Central memory CD4-positive, alpha-beta T cell (primary cell): ENCODE data around the gene BRCA1.
"Not testable (repeated sequence)": the region's sequence is repeated elsewhere in the genome, so short reads cannot be mapped to it uniquely, and the experiment has no call there.

Experiments
- DNase-seq: peaks from one replicate; pipeline ENCODE4 v3.0.0; 2022

BRCA1 gene

DNA sequence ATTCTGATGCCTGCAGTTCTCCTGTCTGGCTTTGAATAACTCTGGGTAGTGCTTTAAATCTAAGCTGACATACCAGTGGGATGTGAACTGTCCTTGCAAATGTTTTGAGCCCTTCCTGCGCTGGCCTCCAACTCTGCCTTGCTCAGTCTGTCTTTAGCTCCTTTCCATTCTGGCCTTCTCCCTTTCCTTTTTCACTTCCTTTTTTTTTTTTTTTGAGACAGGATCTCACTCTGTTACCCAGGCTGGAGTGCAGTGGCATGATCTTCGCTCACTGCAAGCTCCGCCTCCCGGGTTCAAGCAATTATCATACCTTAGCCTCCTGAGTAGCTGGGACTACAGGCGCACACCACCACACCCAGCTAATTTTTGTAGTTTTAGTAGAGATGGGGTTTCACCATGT lies 8.3 kb upstream of the BRCA1 start:
- DNase-seq, result not testable (repeated sequence)

DNA sequence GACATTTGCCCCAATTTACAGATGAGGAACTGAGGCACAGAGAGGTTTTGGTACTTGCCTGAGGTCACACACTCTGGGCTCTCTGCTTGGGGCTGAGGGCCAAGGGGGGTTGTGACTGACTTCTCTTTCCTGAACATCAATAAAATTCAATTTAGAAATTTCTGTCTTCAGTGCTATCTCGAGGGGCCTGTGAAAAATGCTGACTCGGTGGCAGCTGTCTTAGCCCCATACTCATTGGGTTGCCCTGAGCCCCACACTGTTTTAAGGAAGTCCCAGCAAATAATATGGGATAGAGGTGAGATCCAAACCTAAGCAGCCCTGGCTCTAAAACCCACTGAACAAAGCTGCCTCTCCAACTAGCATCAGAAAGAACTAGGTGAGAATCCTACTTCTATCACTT lies 7.0 kb upstream of the BRCA1 start:
- DNase-seq, result no peak

DNA sequence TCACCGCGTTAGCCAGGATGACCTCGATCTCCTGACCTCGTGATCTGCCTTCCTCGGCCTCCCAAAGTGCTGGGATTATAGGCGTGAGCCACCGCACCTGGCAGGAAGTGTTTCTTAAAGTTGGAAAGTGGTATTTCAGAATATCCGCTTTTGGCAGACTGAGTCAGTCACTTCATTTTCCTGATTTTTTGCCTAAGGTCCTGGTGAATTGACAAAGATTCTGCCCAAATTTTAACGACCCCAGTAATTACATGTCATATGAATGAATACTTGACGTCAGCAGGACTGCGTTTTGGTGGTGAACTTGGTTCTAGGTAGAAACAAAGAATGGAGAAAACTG lies 4.5 kb upstream of the BRCA1 start:
- DNase-seq, result no peak

DNA sequence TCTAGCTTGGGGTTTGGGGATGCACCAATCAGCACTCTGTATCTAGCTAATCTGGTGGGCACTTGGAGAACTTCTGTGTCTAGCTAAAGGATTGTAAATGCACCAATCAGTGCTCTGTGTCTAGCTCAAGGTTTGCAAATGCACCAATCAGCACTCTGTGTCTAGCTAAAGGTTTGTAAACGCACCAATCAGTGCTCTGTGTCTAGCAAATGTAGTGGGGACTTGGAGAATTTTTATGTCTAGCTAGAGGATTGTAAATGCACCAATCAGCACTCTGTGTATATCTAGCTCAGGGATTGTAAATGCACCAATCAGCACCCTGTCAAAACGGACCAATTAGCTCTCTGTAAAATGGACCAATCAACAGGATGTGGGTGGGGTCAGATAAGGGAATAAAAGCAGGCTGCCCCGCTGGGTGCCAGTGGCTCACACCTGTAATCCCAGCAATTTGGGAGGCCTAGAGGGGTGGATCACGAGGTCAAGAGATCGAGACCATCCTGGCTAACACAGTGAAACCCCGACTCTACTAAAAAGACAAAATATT lies 2.2 kb upstream of the BRCA1 start:
- not testable (repeated sequence) for DNase-seq

DNA sequence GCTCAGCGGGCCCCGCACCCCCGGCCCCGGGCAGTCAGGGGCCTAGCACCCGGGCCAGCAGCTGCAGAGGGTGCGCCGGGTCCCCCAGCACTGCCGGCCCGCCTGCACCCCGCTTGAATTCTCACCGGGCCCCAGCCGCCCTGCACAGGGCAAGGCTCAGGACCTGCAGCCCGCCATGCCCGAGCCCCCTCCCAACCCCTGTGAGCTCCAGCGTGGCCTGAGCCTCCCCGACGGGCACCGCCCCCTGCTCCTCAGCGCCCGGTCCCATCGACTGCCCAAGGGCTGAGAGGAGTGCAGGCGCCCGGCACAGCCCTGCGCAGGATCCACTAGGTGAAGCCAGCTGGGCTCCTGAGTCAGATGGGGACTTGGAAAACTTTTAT lies 1.7 kb upstream of the BRCA1 start:
- no peak for DNase-seq

DNA sequence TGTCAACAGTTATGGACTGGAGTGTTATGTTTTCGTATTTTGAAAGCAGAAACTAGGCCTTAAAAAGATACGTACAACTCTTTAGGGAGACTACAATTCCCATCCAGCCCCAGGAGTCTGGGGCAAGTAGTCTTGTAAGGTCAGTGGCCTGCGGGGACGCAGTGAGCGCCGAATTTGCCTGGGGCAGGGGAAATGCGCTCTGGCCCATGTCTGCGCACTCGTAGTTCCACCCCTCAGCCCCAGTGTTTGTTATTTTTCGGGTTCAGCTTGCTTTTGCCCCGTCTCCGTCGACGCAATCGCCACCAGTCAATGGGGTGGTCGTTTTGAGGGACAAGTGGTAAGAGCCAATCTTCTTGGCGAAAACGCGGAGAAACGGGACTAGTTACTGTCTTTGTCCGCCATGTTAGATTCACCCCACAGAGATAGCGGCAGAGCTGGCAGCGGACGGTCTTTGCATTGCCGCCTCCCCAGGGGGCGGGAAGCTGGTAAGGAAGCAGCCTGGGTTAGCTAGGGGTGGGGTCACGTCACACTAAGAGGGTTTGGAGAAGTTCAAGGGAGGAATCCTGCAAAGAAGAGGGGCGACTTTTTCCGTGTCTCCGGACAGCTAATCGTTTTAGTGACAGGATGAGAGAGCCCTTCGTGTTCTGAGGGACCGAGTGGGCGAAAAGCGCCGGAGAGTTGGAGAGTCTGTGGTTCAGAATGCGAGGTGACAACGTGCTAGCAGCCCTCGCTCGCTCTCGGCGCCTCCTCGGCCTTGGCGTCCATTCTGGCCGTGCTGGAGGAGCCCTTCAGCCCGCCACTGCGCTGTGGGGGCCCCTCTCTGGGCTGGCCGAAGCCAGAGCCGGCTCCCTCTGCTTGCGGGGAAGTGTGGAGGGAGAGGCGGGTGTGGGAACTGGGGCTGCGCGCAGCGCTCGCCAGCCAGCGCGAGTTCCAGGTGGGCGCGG lies 1.1 kb upstream of the BRCA1 start:
- DNase-seq, result no peak

DNA sequence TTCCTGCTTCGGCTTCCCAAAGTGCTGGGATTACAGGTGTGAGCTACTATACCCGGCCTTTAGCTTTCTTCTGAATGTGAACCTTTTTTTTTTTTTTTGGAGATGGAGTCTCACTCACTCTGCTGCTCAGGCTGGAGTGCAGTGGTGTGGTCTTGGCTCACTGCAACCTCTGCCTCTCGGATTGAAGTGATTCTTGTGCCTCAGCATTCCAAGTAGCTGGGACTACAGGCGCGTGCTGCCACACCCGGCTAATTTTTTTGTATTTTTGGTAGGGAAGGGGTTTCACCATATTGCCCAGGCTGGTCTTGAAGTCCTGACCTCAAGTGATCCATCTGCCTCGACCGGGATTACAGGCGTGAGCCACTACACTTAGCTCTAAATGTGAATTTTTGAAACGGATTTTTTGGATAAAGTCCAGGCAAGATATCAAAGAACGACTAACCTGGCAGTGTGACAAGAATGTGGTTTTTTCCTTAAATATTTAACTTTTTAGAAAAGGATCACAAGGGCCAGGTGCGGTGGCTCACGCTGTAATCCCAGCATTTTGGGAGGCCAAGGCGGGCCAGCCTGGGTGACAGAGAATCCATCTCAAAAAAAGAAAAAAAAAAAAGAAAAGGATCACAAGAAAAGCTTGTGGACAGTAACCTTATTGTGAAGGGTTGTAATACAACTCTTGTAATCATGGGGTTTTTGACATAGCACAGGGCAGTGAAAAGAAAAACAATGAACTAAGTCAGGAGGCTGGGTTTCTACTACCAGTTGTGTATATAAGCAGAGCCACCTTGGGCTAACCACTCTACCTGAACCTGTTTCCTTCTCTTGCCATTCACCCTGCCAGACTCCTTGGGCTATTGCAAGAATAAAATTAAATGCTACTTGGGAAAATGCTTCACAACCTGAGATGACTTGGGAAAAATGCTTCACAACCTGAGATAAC lies 6.2 kb downstream of the BRCA1 start:
- DNase-seq, result no peak

DNA sequence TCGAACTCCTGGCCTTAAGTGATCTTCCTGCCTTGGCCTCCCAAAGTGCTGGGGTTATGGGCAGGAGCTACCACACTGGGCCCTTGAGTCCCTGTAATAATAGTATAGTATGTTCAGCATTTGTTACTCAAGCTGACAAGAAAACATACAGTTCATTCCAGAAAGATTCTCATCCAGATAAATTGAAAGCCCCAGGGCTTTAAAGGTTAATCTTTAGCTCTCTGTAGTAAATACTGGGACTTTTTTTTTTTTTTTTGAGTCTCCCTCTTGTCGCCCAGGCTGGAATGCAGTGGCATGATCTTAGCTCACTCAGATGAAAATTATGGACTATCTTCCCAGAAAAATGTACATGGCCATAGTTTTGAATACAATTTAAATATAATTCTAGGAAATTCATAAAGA lies 11.0 kb downstream of the BRCA1 start:
- DNase-seq, result no peak

DNA sequence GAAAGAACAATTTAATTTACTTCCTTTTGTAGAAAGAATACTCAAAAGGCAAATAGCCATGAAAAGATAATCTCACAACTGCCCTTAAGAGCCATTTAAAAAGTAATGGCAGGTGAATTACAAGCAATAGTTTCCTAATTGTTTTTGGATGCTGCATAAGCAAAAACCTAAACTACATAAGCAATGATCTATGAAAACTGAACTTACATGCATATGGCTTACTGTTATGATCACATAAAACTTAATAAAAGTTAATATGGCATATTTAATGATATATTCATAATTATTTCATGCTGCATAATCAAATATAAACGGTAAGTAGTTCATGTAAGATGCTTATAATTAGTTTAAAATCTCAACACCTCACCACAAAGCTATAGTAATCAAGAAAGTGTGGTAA lies 18.6 kb downstream of the BRCA1 start:
- DNase-seq, result no peak

DNA sequence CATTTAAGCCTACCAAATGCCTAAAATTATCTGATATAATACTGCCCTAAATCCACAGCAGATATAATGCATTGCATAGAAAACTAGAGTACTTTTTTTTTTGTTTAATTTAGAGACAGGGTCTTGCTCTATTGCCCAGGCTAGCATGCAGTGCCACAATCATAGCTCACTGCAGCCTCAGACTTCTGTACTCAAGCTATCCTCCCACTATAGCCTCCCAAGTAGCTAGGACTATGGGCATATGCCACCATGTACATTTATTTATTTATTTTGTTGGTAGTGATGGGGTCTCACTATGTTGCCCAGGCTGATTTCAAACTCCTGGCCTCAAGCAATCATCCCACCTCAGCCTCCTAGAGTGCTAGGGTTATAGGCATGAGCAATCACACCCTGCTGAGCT lies 20.0 kb downstream of the BRCA1 start:
- no peak for DNase-seq

DNA sequence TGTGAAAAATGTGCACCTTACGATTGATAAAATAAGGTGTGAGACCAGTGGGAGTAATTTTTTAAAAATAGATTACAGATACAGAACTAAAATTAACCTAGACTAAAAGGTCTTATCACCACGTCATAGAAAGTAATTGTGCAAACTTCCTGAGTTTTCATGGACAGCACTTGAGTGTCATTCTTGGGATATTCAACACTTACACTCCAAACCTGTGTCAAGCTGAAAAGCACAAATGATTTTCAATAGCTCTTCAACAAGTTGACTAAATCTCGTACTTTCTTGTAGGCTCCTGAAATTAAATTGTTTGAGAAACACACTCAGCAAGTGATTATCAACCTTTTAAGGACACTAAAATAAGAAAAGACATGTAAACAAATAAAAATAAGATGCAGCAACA lies 20.5 kb downstream of the BRCA1 start:
- no peak for DNase-seq

DNA sequence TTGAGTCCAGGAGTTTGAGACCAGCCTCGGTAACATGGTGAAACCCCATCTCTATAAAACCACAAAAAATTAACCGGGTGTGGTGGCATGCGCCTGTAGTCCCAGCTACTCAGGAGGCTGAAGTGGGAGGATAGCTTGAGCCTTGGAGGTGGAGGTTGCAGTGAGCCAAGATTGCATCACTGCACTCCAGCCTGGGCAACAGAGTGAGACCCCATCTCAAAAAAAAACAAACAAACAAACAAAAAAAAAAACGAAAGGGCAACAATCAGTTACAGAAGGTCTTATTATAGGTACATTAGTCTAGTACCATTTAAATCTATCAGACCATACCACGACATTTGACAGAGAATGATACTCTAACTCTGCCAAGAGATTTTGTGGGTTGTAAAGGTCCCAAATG lies 29.8 kb downstream of the BRCA1 start:
- not testable (repeated sequence) for DNase-seq

DNA sequence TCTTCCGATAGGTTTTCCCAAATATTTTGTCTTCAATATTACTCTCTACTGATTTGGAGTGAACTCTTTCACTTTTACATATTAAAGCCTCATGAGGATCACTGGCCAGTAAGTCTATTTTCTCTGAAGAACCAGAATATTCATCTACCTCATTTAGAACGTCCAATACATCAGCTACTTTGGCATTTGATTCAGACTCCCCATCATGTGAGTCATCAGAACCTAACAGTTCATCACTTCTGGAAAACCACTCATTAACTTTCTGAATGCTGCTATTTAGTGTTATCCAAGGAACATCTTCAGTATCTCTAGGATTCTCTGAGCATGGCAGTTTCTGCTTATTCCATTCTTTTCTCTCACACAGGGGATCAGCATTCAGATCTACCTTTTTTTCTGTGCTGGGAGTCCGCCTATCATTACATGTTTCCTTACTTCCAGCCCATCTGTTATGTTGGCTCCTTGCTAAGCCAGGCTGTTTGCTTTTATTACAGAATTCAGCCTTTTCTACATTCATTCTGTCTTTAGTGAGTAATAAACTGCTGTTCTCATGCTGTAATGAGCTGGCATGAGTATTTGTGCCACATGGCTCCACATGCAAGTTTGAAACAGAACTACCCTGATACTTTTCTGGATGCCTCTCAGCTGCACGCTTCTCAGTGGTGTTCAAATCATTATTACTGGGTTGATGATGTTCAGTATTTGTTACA lies 30.9 kb downstream of the BRCA1 start:
- DNase-seq, result no peak

DNA sequence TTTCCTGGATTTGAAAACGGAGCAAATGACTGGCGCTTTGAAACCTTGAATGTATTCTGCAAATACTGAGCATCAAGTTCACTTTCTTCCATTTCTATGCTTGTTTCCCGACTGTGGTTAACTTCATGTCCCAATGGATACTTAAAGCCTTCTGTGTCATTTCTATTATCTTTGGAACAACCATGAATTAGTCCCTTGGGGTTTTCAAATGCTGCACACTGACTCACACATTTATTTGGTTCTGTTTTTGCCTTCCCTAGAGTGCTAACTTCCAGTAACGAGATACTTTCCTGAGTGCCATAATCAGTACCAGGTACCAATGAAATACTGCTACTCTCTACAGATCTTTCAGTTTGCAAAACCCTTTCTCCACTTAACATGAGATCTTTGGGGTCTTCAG lies 32.3 kb downstream of the BRCA1 start:
- no peak for DNase-seq

DNA sequence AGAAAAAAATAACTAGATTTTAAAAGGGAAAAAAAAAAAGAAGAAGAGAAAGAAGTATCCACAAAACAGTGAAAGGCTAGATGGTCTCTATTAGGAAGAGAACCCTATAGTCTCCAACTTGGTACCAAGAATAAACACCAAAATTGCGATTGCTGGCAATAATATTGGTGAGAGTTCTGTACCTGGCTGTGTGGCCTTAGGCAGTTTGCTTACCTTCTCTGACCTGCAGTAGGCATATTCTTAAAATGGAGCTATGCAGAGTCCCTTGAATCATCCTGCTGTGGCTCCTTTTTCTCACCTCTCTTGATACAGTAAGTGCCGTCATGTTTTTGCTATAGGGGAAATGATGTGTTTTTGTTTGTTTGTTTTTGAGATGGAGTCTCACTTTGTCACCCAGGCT lies 35.1 kb downstream of the BRCA1 start:
- DNase-seq, result no peak

DNA sequence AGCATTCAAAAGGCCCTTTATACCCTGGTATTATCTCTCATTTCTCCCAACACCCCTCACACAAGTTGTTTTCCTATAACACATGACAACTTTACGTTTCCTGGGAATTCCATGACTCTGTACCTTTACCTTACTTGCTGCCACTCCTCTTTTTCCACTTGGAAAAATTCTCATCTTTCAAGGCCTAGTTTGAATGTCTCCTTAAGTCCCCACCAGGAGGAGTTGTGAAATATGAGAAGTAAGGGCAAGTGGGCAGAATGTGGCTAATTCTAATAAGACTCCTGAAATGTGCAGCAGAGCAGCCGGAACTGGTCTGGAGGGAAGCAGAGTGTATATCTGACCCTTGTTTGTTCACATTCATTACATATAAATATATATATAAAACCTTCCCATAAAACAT lies 39.7 kb downstream of the BRCA1 start:
- DNase-seq, result no peak

DNA sequence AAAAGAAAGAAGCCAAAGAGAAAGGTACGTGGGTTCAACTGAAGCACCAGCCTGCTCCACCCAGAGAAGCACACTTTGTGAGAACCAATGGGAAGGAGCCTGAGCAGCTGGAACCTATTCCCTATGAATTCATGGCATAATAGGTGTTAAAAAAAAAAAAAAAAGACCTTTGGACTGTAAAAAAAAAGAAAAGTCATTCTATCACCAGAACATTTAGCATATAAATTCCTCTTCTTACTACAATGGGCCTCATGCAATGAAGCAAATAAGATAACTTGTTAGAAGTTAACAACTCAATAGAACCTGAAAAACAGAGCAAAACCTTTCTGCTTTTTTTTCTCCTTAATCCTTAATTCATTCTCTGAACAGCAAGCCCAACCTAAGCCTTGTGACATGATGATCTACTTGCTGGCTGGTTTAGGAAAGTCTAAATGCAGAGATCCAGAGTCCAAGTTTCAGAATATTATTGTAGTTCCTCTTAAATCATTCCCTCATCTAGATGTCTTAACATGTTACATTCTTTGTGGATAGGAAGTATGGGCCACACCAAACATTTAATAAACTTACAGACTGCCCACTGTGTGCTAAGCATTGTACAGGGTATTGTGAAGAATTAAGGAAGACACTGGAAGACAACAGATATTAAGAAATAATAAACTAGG lies 45.4 kb downstream of the BRCA1 start:
- no peak for DNase-seq

DNA sequence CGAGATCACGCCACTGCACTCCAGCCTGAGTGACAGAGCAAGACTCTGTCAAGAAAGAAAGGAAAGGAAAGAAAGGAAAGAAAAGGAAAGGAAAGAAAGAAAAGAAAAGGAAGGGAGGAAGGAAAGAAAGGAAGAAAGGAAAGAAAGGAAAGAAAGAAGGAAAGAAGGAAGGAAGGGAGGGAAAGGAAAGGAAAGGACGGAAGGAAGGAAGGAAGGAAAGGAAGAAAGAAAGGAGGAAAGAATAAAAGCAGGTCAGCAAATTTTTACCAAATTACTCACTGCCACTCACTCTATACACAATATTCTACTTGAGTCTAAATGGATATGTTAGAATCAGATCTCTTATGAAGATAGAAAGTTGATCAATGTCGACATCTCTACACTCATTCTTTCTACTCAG lies 50.3 kb downstream of the BRCA1 start:
- no peak for DNase-seq

DNA sequence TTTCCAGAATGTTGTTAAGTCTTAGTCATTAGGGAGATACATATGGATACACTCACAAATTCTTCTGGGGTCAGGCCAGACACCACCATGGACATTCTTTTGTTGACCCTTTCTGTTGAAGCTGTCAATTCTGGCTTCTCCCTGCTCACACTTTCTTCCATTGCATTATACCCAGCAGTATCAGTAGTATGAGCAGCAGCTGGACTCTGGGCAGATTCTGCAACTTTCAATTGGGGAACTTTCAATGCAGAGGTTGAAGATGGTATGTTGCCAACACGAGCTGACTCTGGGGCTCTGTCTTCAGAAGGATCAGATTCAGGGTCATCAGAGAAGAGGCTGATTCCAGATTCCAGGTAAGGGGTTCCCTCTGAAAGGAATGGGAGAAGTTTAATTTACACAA lies 54.3 kb downstream of the BRCA1 start:
- DNase-seq, result no peak

DNA sequence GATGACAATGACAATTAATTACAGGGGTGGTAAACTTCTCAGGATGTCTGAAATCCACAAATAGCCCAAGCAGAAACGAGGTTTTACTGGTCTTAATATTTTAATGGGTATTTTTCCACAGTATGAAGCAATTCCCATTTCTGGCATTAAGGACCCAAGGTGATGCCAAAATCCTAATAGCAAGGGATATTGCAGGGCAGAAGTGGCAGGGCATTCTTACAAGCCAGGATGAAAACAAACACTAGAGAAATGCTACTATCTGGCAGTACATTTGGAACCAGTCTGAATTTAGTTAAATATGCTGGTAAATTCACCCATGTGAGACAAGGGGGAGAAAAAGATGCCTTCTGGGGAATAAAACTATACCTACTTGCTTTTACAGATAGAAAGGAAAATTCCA lies 54.9 kb downstream of the BRCA1 start:
- no peak for DNase-seq

DNA sequence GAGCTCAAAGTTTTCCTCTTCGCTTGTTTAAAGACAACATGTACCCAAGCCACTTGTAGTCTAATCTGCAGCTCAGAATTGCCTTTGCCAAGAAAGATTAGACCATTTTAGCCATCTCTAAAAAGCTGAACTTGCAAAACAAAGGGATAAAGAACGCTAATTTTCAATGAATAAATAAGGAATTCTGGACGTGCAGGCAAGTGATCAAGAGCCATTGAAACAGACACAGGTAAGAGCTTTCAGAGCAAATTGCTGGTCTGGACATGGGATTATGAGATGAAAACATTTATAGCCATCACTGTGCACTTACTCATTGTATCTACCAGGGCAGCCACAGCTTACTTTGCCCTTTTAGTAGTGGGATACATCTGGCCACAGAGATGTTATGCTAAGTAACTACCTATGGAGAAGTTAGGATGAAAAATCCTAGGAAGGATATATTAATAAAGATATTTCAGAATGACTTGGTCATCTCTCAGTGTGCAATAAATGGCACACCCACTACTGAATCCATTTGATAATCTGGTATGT lies 55.7 kb downstream of the BRCA1 start:
- DNase-seq, result no peak
